ENCODE measurements around the gene YAP1.

DNA sequence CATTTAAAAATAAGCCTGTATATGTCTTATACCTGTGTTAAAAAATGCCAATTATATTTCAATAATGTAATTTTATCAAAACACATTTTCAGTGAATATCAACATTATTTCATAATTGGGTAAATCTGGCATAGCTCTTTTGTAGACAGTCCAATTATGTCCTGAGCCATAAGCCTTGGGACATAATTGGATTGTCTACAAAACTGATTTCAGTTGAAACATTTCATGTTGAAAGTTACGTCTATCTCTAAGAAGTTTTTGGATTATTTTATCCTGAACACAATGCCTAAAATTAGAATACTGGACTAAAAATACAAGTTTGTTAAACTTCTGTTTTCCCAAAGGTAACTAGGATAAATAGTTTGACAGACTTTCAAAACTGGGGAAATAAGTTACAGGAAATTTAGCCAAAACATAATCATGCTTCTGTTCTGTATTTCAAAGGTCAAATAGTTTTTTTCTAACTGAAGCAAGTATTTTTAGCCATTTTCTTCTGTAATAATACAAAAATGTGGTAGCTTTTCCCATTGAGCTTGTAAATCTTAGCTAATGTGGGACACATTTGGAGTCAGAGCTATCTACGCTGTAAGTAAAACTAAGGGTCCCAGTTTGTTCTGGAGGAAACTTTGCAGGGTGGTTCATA is 106.3 kb downstream of the YAP1 start:
- TF ChIP-seq CHD2 (IDR thresholded peaks at IDR 0.05; ENCODE audit: low read length, partially characterized antibody) (no peak), POLR2A (IDR thresholded peaks at IDR 0.05; ENCODE audit: low read length) (no peak), EP300 (IDR thresholded peaks at IDR 0.05) (no peak), ESRRA (IDR thresholded peaks at IDR 0.05; ENCODE audit: borderline replicate concordance, low read length) (no peak)
- TF ChIP-seq, protein P1, sequence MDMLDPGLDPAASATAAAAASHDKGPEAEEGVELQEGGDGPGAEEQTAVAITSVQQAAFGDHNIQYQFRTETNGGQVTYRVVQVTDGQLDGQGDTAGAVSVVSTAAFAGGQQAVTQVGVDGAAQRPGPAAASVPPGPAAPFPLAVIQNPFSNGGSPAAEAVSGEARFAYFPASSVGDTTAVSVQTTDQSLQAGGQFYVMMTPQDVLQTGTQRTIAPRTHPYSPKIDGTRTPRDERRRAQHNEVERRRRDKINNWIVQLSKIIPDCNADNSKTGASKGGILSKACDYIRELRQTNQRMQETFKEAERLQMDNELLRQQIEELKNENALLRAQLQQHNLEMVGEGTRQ (IDR thresholded peaks at IDR 0.05) = no peak
